ENCODE results near the gene C22orf15. TPM values are rescaled to one million over a fixed set of nuclear protein-coding genes. Genes with fewer than 3 reads are reported as not detected.

C22orf15 gene
- total RNA-seq, 1 donor, result 0.72 TPM

DNA sequence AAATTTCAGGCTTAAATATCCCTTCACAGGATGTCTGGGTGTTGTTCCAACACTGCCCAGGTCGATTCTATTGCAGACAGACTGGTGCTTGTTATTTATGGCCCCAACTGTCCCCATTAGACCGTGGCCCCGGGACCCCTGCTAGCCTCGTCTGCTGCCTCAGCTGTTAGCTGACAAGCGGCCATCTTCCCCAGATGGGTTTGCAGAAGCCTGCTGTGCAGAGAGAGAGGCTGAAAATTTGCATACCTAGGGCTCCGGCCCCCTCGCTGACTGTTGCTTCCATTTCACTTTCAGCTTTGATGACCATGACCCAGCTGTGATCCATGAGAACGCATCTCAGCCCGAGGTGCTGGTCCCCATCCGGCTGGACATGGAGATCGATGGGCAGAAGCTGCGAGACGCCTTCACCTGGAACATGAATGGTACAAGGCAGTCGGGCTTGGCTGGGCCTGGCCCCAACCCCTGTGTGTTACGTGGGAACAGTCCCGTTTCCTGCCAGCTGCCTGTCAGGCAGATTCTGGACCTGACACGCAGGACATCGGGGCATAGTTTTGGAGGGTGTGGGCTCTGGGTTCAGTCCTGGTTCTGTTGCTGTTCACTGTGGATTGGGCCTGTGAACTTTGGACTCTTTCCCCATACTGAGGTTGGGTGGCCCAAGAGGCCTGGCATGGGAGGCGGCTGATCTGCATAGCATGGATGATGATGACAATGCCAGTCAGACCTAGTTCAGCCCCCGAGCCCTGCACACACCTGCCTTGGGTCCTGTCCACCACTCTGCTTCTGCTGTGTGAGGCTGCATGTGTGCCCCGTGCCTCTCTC lies 40.4 kb downstream of the C22orf15 start:
- no peaks in the 10 kb centered on the region for H3K4me1 ChIP-seq (ENCODE audit: insufficient read depth, low read length)
- no peak overlapping the region for H3K4me2 ChIP-seq (ENCODE audit: insufficient read depth, low read length)
- DNase-seq (ENCODE audit: insufficient read length, low spot score, missing footprints), result peak; percentile 32
- H3K36me3 ChIP-seq (ENCODE audit: insufficient read depth, low read length), result peaks cover 70% of the 10 kb centered on the region
- H3K4me3 ChIP-seq (ENCODE audit: insufficient read depth, low read length), result no peak overlapping the region
- H3K27ac ChIP-seq (ENCODE audit: low read depth, low read length), result no peak overlapping the region
- no peaks in the 10 kb centered on the region for H3K27me3 ChIP-seq (ENCODE audit: insufficient read depth, low read length)
- no peaks in the 10 kb centered on the region for H3K9me3 ChIP-seq (ENCODE audit: low read depth, low read length)
- H4K20me1 ChIP-seq (ENCODE audit: insufficient read depth, low read length), result peaks cover 6% of the 10 kb centered on the region
- no peak overlapping the region for H2AFZ ChIP-seq (ENCODE audit: low read length)
- no peak for TF ChIP-seq CTCF (IDR thresholded peaks at IDR 0.05; ENCODE audit: extremely low read depth, low read depth, low read length)
- peaks cover 3% of the 10 kb centered on the region for H3K79me2 ChIP-seq (ENCODE audit: insufficient read depth, low read length)

- Histone ChIP-seq H3K79me2 (ENCODE audit: insufficient read depth, low read length) (peaks cover 3% of the 10 kb centered on the region), H4K20me1 (ENCODE audit: insufficient read depth, low read length) (peaks cover 6% of the 10 kb centered on the region), H3K27me3 (ENCODE audit: insufficient read depth, low read length) (no peaks in the 10 kb centered on the region), H3K36me3 (ENCODE audit: insufficient read depth, low read length) (peaks cover 67% of the 10 kb centered on the region), H2AFZ (ENCODE audit: low read length) (no peak overlapping the region), H3K4me1 (ENCODE audit: insufficient read depth, low read length) (no peaks in the 10 kb centered on the region), H3K27ac (ENCODE audit: low read depth, low read length) (no peak overlapping the region), H3K4me2 (ENCODE audit: insufficient read depth, low read length) (no peak overlapping the region), H3K9me3 (ENCODE audit: low read depth, low read length) (no peaks in the 10 kb centered on the region), H3K4me3 (ENCODE audit: insufficient read depth, low read length) (no peak overlapping the region)
- no peak for DNase-seq (ENCODE audit: insufficient read length, low spot score, missing footprints)
- TF ChIP-seq CTCF (IDR thresholded peaks at IDR 0.05; ENCODE audit: extremely low read depth, low read depth, low read length), result no peak
Measured at GRCh38 chr22:23804781-23805291, 42.0 kb downstream of the C22orf15 start.

- no peak overlapping the region for H3K27ac ChIP-seq (ENCODE audit: low read depth, low read length)
- DNase-seq (ENCODE audit: insufficient read length, low spot score, missing footprints), result no peak
- H3K4me3 ChIP-seq (ENCODE audit: insufficient read depth, low read length), result no peak overlapping the region
- H3K27me3 ChIP-seq (ENCODE audit: insufficient read depth, low read length), result no peaks in the 10 kb centered on the region
- peaks cover 62% of the 10 kb centered on the region for H3K36me3 ChIP-seq (ENCODE audit: insufficient read depth, low read length)
- no peaks in the 10 kb centered on the region for H3K4me1 ChIP-seq (ENCODE audit: insufficient read depth, low read length)
- H3K9me3 ChIP-seq (ENCODE audit: low read depth, low read length), result no peaks in the 10 kb centered on the region
- peaks cover 5% of the 10 kb centered on the region for H4K20me1 ChIP-seq (ENCODE audit: insufficient read depth, low read length)
- no peak overlapping the region for H2AFZ ChIP-seq (ENCODE audit: low read length)
- H3K4me2 ChIP-seq (ENCODE audit: insufficient read depth, low read length), result no peak overlapping the region
- TF ChIP-seq CTCF (IDR thresholded peaks at IDR 0.05; ENCODE audit: extremely low read depth, low read depth, low read length), result no peak
- peaks cover 3% of the 10 kb centered on the region for H3K79me2 ChIP-seq (ENCODE audit: insufficient read depth, low read length)
Measured at GRCh38 chr22:23806837-23807236, 44.0 kb downstream of the C22orf15 start.

- no peak overlapping the region for H3K4me2 ChIP-seq (ENCODE audit: insufficient read depth, low read length)
- no peaks in the 10 kb centered on the region for H3K27me3 ChIP-seq (ENCODE audit: insufficient read depth, low read length)
- H3K27ac ChIP-seq (ENCODE audit: low read depth, low read length), result no peak overlapping the region
- H3K4me3 ChIP-seq (ENCODE audit: insufficient read depth, low read length), result no peak overlapping the region
- H3K4me1 ChIP-seq (ENCODE audit: insufficient read depth, low read length), result no peaks in the 10 kb centered on the region
- H3K9me3 ChIP-seq (ENCODE audit: low read depth, low read length), result no peaks in the 10 kb centered on the region
- H2AFZ ChIP-seq (ENCODE audit: low read length), result no peak overlapping the region
- no peaks in the 10 kb centered on the region for H3K79me2 ChIP-seq (ENCODE audit: insufficient read depth, low read length)
- peaks cover 47% of the 10 kb centered on the region for H3K36me3 ChIP-seq (ENCODE audit: insufficient read depth, low read length)
- TF ChIP-seq CTCF (IDR thresholded peaks at IDR 0.05; ENCODE audit: extremely low read depth, low read depth, low read length), result no peak
- no peak for DNase-seq (ENCODE audit: insufficient read length, low spot score, missing footprints)
- H4K20me1 ChIP-seq (ENCODE audit: insufficient read depth, low read length), result peaks cover 3% of the 10 kb centered on the region
Measured at GRCh38 chr22:23812378-23812777, 49.6 kb downstream of the C22orf15 start.

All from osteoblast (primary cell).